Smooth muscle cell (in vitro differentiated cells): ENCODE data around the gene TROAP. TPM values are rescaled to one million over a fixed set of nuclear protein-coding genes. Genes with fewer than 3 reads are reported as not detected.

Experiments
- DNase-seq: peaks from one replicate; lab custom pipeline; 2025; ENCODE audit not compliant: unreplicated experiment; lab: John Stamatoyannopoulos, UW
- H2AFZ ChIP-seq: fragments of 200-600 bp; sonication (generic); 2 replicates; pipeline ENCODE4 v1.6.0; 2016; ENCODE audit warnings: antibody characterized with exemption, low read depth, mild to moderate bottlenecking
- H3F3A ChIP-seq: fragments of 200-600 bp; sonication (generic); 2 replicates; pipeline ENCODE4 v1.6.0; 2017; ENCODE audit warnings: antibody characterized with exemption, low read depth
- H3K27ac ChIP-seq: fragments of 200-600 bp; sonication (generic); 2 replicates; pipeline ENCODE4 v1.5.1; 2016; ENCODE audit warnings: low read depth, mild to moderate bottlenecking
- H3K27me3 ChIP-seq: fragments of 200-600 bp; sonication (generic); 2 replicates; pipeline ENCODE4 v1.6.1; 2016; ENCODE audit warnings: low read depth, mild to moderate bottlenecking
- H3K36me3 ChIP-seq: fragments of 200-600 bp; sonication (generic); 2 replicates; pipeline ENCODE4 v1.5.1; 2016; ENCODE audit warnings: low read depth
- H3K4me1 ChIP-seq: fragments of 200-600 bp; sonication (generic); 2 replicates; pipeline ENCODE4 v1.5.1; 2016; ENCODE audit warnings: low read depth
- H3K4me2 ChIP-seq: fragments of 200-600 bp; sonication (generic); 2 replicates; pipeline ENCODE4 v1.6.0; 2016; ENCODE audit warnings: mild to moderate bottlenecking
- H3K4me3 ChIP-seq: fragments of 200-600 bp; sonication (generic); 2 replicates; pipeline ENCODE4 v1.5.1; 2016; ENCODE audit warnings: mild to moderate bottlenecking
- H3K79me2 ChIP-seq: fragments of 200-600 bp; sonication (generic); 2 replicates; pipeline ENCODE4 v1.6.0; 2016; ENCODE audit warnings: low read depth, mild to moderate bottlenecking
- H3K9ac ChIP-seq: fragments of 200-600 bp; sonication (generic); 2 replicates; pipeline ENCODE4 v1.6.0; 2016; ENCODE audit warnings: low read depth
- H3K9me3 ChIP-seq: fragments of 200-600 bp; sonication (generic); replicated peaks from 2 replicates; pipeline ENCODE4 v1.5.1; 2016; ENCODE audit warnings: low read depth
- H4K20me1 ChIP-seq: fragments of 200-600 bp; sonication (generic); 2 replicates; pipeline ENCODE4 v1.6.0; 2016; ENCODE audit warnings: low read depth
- CTCF ChIP-seq: fragments of 200-600 bp; sonication (generic); IDR thresholded peaks from 2 replicates; pipeline ENCODE4 v1.5.1; 2017; ENCODE audit warnings: borderline replicate concordance, mild to moderate bottlenecking, antibody characterized with exemption; ENCODE audit not compliant: insufficient read depth, poor library complexity, severe bottlenecking
- WGBS: methylation state at CpG from one replicate; pipeline ENCODE4 v1.1.7; 2016; ENCODE audit warnings: low lambda C conversion rate; 5-methylcytosine and 5-hydroxymethylcytosine counted together
- polyA plus RNA-seq: library from polyadenylated mRNA; unstranded; fragments of >200 nt; fragmentation: Nextera tagmentation; extraction: Ambion mirVana; gene quantifications from 2 replicates; pipeline ENCODE4 v1.2.1, GENCODE V29; 2016
- total RNA-seq: library from RNA; depleted of rRNA; stranded (reverse); fragments of >200 nt; gene quantifications from 2 replicates; pipeline ENCODE4 v1.2.3, GENCODE V29; 2014

Gene TROAP
- total and polyA plus RNA-seq, 2 experiments from 2014 or later: 3.7 to 8.5 TPM

- no peak for DNase-seq
- Histone ChIP-seq H3K79me2 (peaks cover 4% of the 10 kb centered on the region), H3K4me2 (peak overlapping the region; percentile 89), H3K4me3 (peak overlapping the region; percentile 66), H3K27ac (no peak overlapping the region), H3K9ac (peak overlapping the region; percentile 67), H3K9me3 (no peaks in the 10 kb centered on the region), H3F3A (no peaks in the 10 kb centered on the region), H3K36me3 (no peaks in the 10 kb centered on the region), H2AFZ (peak overlapping the region; percentile 75), H3K4me1 (peaks cover 7% of the 10 kb centered on the region), H4K20me1 (no peaks in the 10 kb centered on the region), H3K27me3 (no peaks in the 10 kb centered on the region)
- 38% methylated on average over 12 of the region's 12 CpGs for whole genome bisulfite sequencing
- TF ChIP-seq CTCF: no peak
Observed at GRCh38 chr12:49322367-49322707, 718 bp upstream of the TROAP start.

GRCh38 chr12:49323524-49324097, 556 bp downstream of the TROAP start:
- H3F3A ChIP-seq: no peaks in the 10 kb centered on the region
- peak overlapping the region; percentile 83 for H2AFZ ChIP-seq
- peak overlapping the region; percentile 66 for H3K4me3 ChIP-seq
- peak overlapping the region; percentile 40 for H3K9ac ChIP-seq
- no peaks in the 10 kb centered on the region for H3K27me3 ChIP-seq
- H4K20me1 ChIP-seq: no peaks in the 10 kb centered on the region
- no peaks in the 10 kb centered on the region for H3K9me3 ChIP-seq
- H3K36me3 ChIP-seq: no peaks in the 10 kb centered on the region
- no peak for DNase-seq
- peaks cover 4% of the 10 kb centered on the region for H3K79me2 ChIP-seq
- peak overlapping the region; percentile 84 for H3K4me2 ChIP-seq
- TF ChIP-seq CTCF: no peak
- peaks cover 7% of the 10 kb centered on the region for H3K4me1 ChIP-seq
- 19% methylated on average over 19 of the region's 19 CpGs for WGBS
- H3K27ac ChIP-seq: no peak overlapping the region

- Histone ChIP-seq H2AFZ (no peak overlapping the region), H3K9me3 (no peaks in the 10 kb centered on the region), H3K36me3 (no peaks in the 10 kb centered on the region), H3K79me2 (peaks cover 4% of the 10 kb centered on the region), H3K4me3 (no peak overlapping the region), H3K27me3 (no peaks in the 10 kb centered on the region), H3K27ac (no peak overlapping the region), H3K4me2 (no peak overlapping the region), H3K9ac (no peak overlapping the region), H3K4me1 (peaks cover 7% of the 10 kb centered on the region), H3F3A (no peaks in the 10 kb centered on the region), H4K20me1 (no peaks in the 10 kb centered on the region)
- WGBS: 94% methylated on average over 6 of the region's 6 CpGs
- no peak for TF ChIP-seq CTCF
- no peak for DNase-seq
Observed at GRCh38 chr12:49325606-49326005, 2.6 kb downstream of the TROAP start.

- peaks cover 4% of the 10 kb centered on the region for H3K79me2 ChIP-seq
- TF ChIP-seq CTCF: no peak
Observed at GRCh38 chr12:49327368-49327767, 4.3 kb downstream of the TROAP start.

More at GRCh38 chr12:49327368-49327767, 4.3 kb downstream of the TROAP start:
- no peak overlapping the region for H3K4me2 ChIP-seq
- no peak overlapping the region for H3K27ac ChIP-seq
- peaks cover 1% of the 10 kb centered on the region for H3K27me3 ChIP-seq
- no peak overlapping the region for H2AFZ ChIP-seq
- H3K4me1 ChIP-seq: peaks cover 7% of the 10 kb centered on the region
- no peaks in the 10 kb centered on the region for H3K36me3 ChIP-seq
- H3K9me3 ChIP-seq: no peaks in the 10 kb centered on the region
- H3K4me3 ChIP-seq: no peak overlapping the region
- DNase-seq: no peak
- no peaks in the 10 kb centered on the region for H3F3A ChIP-seq
- H3K9ac ChIP-seq: no peak overlapping the region
- H4K20me1 ChIP-seq: no peaks in the 10 kb centered on the region
